Activated CD8-positive, alpha-beta memory T cell treated with anti-CD3 and anti-CD28 coated beads for 4 hours (primary cell): ENCODE data around the gene GXYLT2.

Experiments used
- DNase-seq, 2 donors: peaks; one replicate each; pipeline ENCODE4 v3.0.0-alpha.2; 2020; ENCODE audit warnings: low read depth in 2 of 2

Gene GXYLT2

GRCh38 chr3:73018298-73018697, 130.5 kb downstream of the GXYLT2 start:
- no peak for DNase-seq

- DNase-seq: no peak
These were observed 131.1 kb downstream of the GXYLT2 start for GRCh38 chr3:73018790-73019441.

- DNase-seq: no peak
These were observed 133.5 kb downstream of the GXYLT2 start for GRCh38 chr3:73021301-73021835.

GRCh38 chr3:73024836-73025235, 137.0 kb downstream of the GXYLT2 start:
- DNase-seq: no peak

GRCh38 chr3:73026111-73026759, 138.4 kb downstream of the GXYLT2 start:
- no peak for DNase-seq
